GM18861 (cell line): ENCODE measurements around the gene TMEM178A.
"Not testable (repeated sequence)": the region's sequence is repeated elsewhere in the genome, so short reads cannot be mapped to it uniquely, and the experiment has no call there.

Experiments used
- ATAC-seq: cut with Tn5 transposase; IDR thresholded peaks from one replicate; pipeline ENCODE4 v1.9.1; 2021; ENCODE audit not compliant: unreplicated experiment

Gene TMEM178A

DNA sequence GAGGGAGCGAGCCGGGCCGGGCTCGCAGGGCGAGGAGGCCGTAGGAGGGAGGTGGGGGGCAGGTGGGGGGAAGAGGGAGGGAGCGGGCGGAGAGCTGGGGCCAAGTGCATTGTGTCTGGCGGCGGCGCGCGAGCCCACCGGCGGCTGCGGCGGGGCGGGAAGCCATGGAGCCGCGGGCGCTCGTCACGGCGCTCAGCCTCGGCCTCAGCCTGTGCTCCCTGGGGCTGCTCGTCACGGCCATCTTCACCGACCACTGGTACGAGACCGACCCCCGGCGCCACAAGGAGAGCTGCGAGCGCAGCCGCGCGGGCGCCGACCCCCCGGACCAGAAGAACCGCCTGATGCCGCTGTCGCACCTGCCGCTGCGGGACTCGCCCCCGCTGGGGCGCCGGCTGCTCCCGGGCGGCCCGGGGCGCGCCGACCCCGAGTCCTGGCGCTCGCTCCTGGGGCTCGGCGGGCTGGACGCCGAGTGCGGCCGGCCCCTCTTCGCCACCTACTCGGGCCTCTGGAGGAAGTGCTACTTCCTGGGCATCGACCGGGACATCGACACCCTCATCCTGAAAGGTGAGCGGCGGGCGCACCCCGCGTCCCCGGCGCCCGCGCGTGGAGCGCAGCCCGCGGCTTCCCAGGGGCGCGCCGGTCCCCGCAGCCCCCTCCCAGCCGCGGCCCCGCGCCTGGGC, at the start of gene TMEM178A:
TMEM178A (plus strand) TSS at position 107 of the 680 bp plus-strand sequence; CDS start at position 165, 58 bp downstream.
- no peak for ATAC-seq

GRCh38 chr2:39618236-39618635, 47.5 kb upstream of the TMEM178A start:
- no peak for ATAC-seq

- ATAC-seq = no peak
Observed at GRCh38 chr2:39618736-39619135, 47.0 kb upstream of the TMEM178A start.

GRCh38 chr2:39620067-39620466, 45.6 kb upstream of the TMEM178A start:
- no peak for ATAC-seq

DNA sequence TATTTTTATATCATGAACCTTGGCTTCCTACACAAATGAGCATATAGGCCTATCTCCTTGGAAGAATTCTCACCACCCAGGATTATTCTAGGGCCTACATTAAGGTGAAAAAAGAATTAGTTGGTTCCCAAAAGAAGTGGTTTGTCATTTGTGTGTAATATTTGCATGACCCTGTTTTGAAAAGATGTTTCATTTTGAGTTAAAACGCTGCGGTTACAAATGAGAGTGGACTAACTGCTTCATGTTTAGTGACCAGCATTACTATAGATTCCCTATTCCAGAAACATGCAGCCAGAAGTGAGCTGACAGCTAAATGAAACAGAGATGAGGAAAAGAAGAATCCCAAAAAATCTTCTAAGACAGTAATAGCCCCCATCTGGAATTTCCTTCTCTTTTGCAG, 44.1 kb upstream of the TMEM178A start:
- ATAC-seq = no peak

GRCh38 chr2:39622860-39623259, 42.9 kb upstream of the TMEM178A start:
- no peak for ATAC-seq

- ATAC-seq = no peak
Observed at GRCh38 chr2:39623917-39624316, 41.8 kb upstream of the TMEM178A start.

- ATAC-seq = no peak
Observed at GRCh38 chr2:39625193-39625926, 40.4 kb upstream of the TMEM178A start.

- no peak for ATAC-seq
Observed at GRCh38 chr2:39625927-39626270, 39.8 kb upstream of the TMEM178A start.

DNA sequence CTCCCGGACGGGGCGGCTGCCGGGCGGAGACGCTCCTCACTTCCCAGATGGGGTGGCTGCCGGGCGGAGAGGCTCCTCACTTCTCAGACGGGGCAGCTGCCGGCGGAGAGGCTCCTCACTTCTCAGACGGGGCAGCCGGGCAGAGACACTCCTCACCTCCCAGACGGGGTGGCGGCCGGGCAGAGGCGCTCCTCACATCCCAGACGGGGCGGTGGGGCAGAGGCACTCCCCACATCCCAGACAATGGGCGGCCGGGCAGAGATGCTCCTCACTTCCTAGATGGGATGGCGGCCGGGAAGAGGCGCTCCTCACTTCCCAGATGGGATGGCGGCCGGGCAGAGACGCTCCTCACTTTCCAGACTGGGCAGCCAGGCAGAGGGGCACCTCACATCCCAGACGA, 37.4 kb upstream of the TMEM178A start:
- not testable (repeated sequence) for ATAC-seq

GRCh38 chr2:39629646-39630045, 36.1 kb upstream of the TMEM178A start:
- ATAC-seq = no peak

GRCh38 chr2:39631256-39631655, 34.5 kb upstream of the TMEM178A start:
- no peak for ATAC-seq

- ATAC-seq = no peak
Observed at GRCh38 chr2:39631718-39632117, 34.0 kb upstream of the TMEM178A start.

DNA sequence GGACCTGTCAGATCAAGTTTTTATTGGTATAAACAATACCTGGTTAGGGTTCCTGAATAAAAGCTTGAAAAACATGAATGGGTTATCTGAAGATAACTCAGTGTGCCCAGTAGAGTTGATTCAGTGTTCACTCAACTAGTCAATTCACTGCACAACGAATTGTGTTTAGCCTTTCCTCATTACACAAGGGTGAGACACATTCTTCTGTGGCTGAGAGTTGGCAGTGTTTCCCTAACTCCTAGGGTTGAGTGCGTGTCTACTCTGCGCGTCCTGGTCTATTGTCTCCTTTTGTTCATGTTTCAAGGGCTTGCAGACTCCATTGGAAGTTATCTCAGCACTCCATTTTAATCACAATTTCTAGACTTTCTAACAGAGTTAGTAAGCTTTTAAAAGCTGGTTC, 32.8 kb upstream of the TMEM178A start:
- no peak for ATAC-seq

- no peak for ATAC-seq
Observed at GRCh38 chr2:39636306-39636705, 29.4 kb upstream of the TMEM178A start.

- no peak for ATAC-seq
Observed at GRCh38 chr2:39638581-39638980, 27.1 kb upstream of the TMEM178A start.

DNA sequence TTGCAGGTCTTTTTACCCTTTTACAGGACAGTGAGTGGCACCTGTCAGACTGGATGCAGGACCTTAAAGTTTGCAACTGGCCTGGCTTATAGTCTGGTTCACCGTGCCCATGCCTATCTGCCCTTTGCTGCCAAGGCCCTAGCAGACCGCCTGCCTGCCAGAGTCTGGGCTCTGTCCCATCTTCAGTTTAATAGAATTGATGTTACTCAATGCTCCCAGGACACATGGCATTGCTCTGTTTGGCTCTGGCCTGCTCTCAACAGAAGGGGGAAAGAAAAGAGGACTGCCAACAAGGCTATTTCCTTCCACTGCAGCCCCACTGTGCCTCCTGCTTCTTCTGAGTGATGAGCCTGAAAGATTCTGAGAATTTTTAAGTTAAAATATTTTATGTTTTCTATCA, 25.6 kb upstream of the TMEM178A start:
- ATAC-seq = no peak

GRCh38 chr2:39640681-39641080, 25.0 kb upstream of the TMEM178A start:
- no peak for ATAC-seq

GRCh38 chr2:39641635-39642034, 24.1 kb upstream of the TMEM178A start:
- no peak for ATAC-seq

DNA sequence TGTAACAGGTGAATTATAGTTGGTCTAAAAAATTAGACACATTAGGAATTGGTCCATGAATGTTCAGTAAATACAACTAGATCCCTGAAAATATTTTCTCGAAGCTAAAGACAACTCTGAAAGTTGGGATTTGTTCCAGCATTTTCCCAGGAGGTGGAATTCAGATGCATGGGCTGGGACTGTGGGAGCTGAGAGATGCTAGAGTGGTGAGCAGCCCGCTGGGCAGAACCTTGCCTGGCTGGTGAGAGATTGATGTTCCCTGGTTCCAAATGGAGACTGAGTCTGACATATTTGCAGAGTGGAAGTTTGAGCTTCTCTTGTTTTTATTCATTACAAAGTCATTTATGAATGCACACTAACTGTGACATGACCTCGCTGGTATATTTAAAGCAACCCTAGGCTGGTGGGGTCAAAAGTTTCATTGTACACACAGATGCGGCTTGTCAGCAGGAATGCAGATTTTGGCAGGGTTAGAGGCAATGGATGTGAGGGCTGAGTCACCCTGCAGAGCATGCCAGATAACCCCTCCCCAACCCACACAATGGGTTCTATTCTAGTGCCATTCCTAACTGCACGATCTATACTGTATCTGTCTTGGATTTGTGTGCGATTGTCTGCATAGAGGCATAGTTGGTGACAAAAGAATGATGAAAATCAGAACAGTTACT, 23.5 kb upstream of the TMEM178A start:
- no peak for ATAC-seq

DNA sequence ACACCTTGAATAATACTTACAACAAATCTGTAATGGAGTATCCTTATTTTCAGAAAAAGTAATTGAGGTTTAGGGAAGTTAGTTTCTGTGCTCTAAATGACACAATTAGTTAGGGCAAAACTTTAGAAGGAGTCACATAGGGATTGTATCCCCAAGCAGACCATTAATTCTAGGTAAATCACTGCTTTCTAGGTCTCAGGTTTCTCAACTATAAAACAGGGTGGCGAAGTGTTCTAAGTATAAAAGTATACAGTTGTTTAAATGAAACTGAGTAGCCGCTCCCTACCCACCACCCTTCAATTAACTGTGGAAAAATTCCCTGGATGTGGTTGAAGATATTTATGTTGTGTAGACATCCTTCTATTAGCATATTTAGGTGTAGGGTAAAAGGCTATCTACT, 19.9 kb upstream of the TMEM178A start:
- ATAC-seq = no peak

DNA sequence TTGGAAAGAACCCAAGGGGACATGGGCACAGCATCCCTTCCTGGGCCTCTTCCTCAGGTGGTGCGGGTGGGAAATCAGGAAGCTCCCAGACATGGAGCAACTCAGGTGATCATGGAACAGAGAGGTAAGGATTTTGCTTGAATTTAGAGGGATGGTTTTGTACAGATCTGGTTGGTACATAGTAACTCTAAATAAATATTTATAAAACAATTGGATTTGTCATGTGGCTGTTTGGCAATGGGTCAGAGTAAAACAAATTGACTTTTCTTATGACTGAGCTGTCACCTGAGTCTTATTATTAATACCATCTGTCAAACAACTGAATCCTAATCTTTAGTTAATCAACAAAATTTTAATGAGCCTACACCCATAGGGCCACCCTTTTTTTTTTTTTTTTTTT, 19.4 kb upstream of the TMEM178A start:
- no peak for ATAC-seq
